CD4-positive, alpha-beta T cell treated with Interleukin-12 subunit alpha and Interleukin-12 subunit beta, for 1 hour (primary cell): ENCODE results near the gene VCAM1.
"Not testable (repeated sequence)": the region's sequence is repeated elsewhere in the genome, so short reads cannot be mapped to it uniquely, and the experiment has no call there.

ENCODE experiments used
- DNase-seq: peaks from one replicate; pipeline ENCODE4 v3.0.0-alpha.2; 2020

VCAM1 gene

GRCh38 chr1:100730130-100730529, 10.6 kb downstream of the VCAM1 start:
- no peak for DNase-seq

GRCh38 chr1:100731309-100731708, 11.8 kb downstream of the VCAM1 start:
- no peak for DNase-seq

GRCh38 chr1:100731758-100732157, 12.2 kb downstream of the VCAM1 start:
- no peak for DNase-seq

- no peak for DNase-seq
Observed at GRCh38 chr1:100734676-100735075, 15.1 kb downstream of the VCAM1 start.

- no peak for DNase-seq
Observed at GRCh38 chr1:100735244-100735643, 15.7 kb downstream of the VCAM1 start.

- DNase-seq = no peak
Observed at GRCh38 chr1:100736324-100736723, 16.8 kb downstream of the VCAM1 start.

- no peak for DNase-seq
Observed at GRCh38 chr1:100736746-100737145, 17.2 kb downstream of the VCAM1 start.

- DNase-seq = no peak
Observed at GRCh38 chr1:100746542-100746932, 27.0 kb downstream of the VCAM1 start.

GRCh38 chr1:100747771-100748170, 28.2 kb downstream of the VCAM1 start:
- no peak for DNase-seq

GRCh38 chr1:100750005-100750885, 30.7 kb downstream of the VCAM1 start:
- DNase-seq = no peak

GRCh38 chr1:100752791-100753190, 33.2 kb downstream of the VCAM1 start:
- no peak for DNase-seq

- no peak for DNase-seq
Observed at GRCh38 chr1:100757946-100758345, 38.4 kb downstream of the VCAM1 start.

- DNase-seq = no peak
Observed at GRCh38 chr1:100759188-100759587, 39.6 kb downstream of the VCAM1 start.

- DNase-seq = no peak
Observed at GRCh38 chr1:100760511-100760910, 41.0 kb downstream of the VCAM1 start.

GRCh38 chr1:100762461-100762860, 42.9 kb downstream of the VCAM1 start:
- DNase-seq = no peak

- no peak for DNase-seq
Observed at GRCh38 chr1:100767176-100767890, 47.8 kb downstream of the VCAM1 start.

GRCh38 chr1:100769323-100769722, 49.8 kb downstream of the VCAM1 start:
- DNase-seq = no peak

GRCh38 chr1:100769906-100770646, 50.5 kb downstream of the VCAM1 start:
- DNase-seq = no peak

- no peak for DNase-seq
Observed at GRCh38 chr1:100773444-100773843, 53.9 kb downstream of the VCAM1 start.

- DNase-seq = no peak
Observed at GRCh38 chr1:100774370-100774769, 54.8 kb downstream of the VCAM1 start.

- no peak for DNase-seq
Observed at GRCh38 chr1:100775483-100775882, 55.9 kb downstream of the VCAM1 start.

GRCh38 chr1:100778748-100779147, 59.2 kb downstream of the VCAM1 start:
- DNase-seq = no peak

- DNase-seq = no peak
Observed at GRCh38 chr1:100780814-100781213, 61.3 kb downstream of the VCAM1 start.

GRCh38 chr1:100781728-100782127, 62.2 kb downstream of the VCAM1 start:
- DNase-seq = not testable (repeated sequence)
